Measurements from ENCODE around the gene PLEKHH2. TPM values are rescaled to one million over a fixed set of nuclear protein-coding genes. Genes with fewer than 3 reads are reported as not detected.
"Not testable (repeated sequence)": the region's sequence is repeated elsewhere in the genome, so short reads cannot be mapped to it uniquely, and the experiment has no call there.

Gene PLEKHH2
- total RNA-seq, 1 experiment from 2014 or later: 21.2 TPM

DNA sequence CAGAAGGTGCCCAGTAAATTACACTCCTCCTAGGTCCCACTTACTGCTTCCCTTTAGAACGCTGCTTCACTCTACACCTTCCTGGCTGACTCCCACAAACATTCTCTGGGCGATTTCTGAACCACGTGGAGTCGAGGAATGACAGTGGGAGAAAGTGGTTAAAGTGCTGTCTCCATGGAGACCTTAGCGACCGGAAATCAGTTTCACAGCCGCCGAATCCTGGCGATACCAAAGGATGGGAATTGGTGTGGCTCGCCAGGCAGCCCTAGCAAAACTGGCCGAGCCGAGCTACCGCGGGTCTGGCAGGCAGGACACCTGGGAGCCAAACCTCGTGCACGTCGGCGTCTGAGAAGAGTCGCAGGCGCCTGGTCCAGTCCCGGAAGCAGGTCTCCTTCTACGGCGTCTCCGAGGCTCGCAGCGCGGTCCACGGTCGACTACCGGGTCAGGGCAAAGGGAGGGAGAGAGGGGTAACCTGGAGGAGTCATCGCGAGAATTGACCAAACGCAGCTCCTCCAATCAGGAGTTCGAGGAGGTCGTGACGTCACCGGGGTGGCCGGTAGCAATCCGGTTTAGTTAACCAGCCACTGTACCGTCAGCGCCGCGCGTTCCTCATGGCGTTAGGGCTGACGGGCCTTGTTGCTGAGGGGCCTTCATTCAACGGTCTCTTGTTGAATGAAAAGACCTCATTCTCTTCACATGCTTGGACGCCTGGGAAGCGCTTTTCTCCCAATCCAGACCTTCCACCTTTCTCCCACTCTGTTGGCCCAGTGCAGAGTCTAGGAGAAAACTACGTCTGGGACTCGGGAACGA, 41.3 kb upstream of the PLEKHH2 start, which contains the start of gene THADA:
Gene THADA, minus strand, starts transcription at position 436 of the 810 bp plus-strand sequence. CDS start 3,646 bp downstream, outside the sequence.
- peak within 1 kb of the TSS; percentile 98 for H3K27ac Mint-ChIP-seq (ENCODE audit: unreplicated experiment)
- H3K4me1 Mint-ChIP-seq (ENCODE audit: low read depth, unreplicated experiment): peaks cover 23% of the 10 kb centered on the region
- no TSS peak for BruUV-seq (replicated peaks)
- CTCF ChIA-PET: interaction anchor here (0.9 to 1.8 kb wide), 3 partner anchors 9 to 178 kb away, joined by 3 to 9 read pairs (median 6); partner anchors contain the start of gene DYNC2LI1
- H3K9me3 Mint-ChIP-seq (ENCODE audit: low read depth, unreplicated experiment): no peaks in the 10 kb centered on the region
- peak; percentile 98 for DNase-seq
- intact Hi-C loops (cut with micrococcal nuclease; ENCODE audit: unreplicated experiment): no loop called here
- no peak for TF ChIP-seq CTCF (IDR thresholded peaks at IDR 0.05; ENCODE audit: unreplicated experiment)
- peaks cover 22% of the 10 kb centered on the region for H3K36me3 Mint-ChIP-seq (ENCODE audit: insufficient read depth, unreplicated experiment)
- H3K27me3 Mint-ChIP-seq (ENCODE audit: unreplicated experiment): no peaks in the 10 kb centered on the region
- peak within 1 kb of the TSS; percentile 87 for H3K4me3 Mint-ChIP-seq (ENCODE audit: low read depth, unreplicated experiment)

- H3K4me1 Mint-ChIP-seq (ENCODE audit: low read depth, unreplicated experiment); CTCF ChIA-PET; H3K4me3 Mint-ChIP-seq (ENCODE audit: low read depth, unreplicated experiment); H3K27me3 Mint-ChIP-seq (ENCODE audit: unreplicated experiment); H3K36me3 Mint-ChIP-seq (ENCODE audit: insufficient read depth, unreplicated experiment); H3K9me3 Mint-ChIP-seq (ENCODE audit: low read depth, unreplicated experiment); BruUV-seq (replicated peaks); DNase-seq; H3K27ac Mint-ChIP-seq (ENCODE audit: unreplicated experiment): not testable (repeated sequence)
- intact Hi-C loops (cut with micrococcal nuclease; ENCODE audit: unreplicated experiment): loop anchor here (10.0 kb wide), 1 partner anchor 284 kb away; no protein-coding TSS in a partner anchor
Measured at GRCh38 chr2:43600596-43600995, 36.5 kb upstream of the PLEKHH2 start.

DNA sequence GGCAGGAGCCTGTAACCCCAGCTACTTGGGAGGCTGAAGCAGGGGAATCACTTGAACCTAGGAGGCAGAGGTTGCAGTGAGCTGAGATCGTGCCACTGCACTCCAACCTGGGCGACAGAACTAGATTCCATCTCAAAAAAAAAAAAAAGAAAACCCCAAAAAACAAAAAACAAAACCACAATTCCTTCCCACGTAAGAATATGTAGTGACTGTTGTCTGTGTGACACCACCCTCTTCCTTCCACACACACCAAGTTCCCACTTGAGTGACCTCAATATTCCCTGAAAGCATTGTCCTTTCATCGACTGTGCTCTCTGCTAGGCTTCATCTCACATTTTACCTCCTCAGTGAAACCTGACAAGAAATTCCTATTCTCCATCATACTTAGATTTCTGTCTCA, 32.4 kb upstream of the PLEKHH2 start:
- CTCF ChIA-PET: interaction anchor here (0.5 to 1.1 kb wide), 6 partner anchors 8 to 808 kb away, joined by 3 to 9 read pairs (median 4); partner anchors contain the start of genes PLEKHH2 and THADA
- no peak overlapping the region for H3K27ac Mint-ChIP-seq (ENCODE audit: unreplicated experiment)
- H3K4me3 Mint-ChIP-seq (ENCODE audit: low read depth, unreplicated experiment): no peak overlapping the region
- no peak for TF ChIP-seq CTCF (IDR thresholded peaks at IDR 0.05; ENCODE audit: unreplicated experiment)
- no peak for DNase-seq
- H3K9me3 Mint-ChIP-seq (ENCODE audit: low read depth, unreplicated experiment): no peaks in the 10 kb centered on the region
- H3K36me3 Mint-ChIP-seq (ENCODE audit: insufficient read depth, unreplicated experiment): no peaks in the 10 kb centered on the region
- intact Hi-C loops (cut with micrococcal nuclease; ENCODE audit: unreplicated experiment): loop anchor here (10.0 kb wide), 1 partner anchor 280 kb away; no protein-coding TSS in a partner anchor
- H3K4me1 Mint-ChIP-seq (ENCODE audit: low read depth, unreplicated experiment): no peaks in the 10 kb centered on the region
- BruUV-seq (replicated peaks): no TSS peak
- no peaks in the 10 kb centered on the region for H3K27me3 Mint-ChIP-seq (ENCODE audit: unreplicated experiment)

GRCh38 chr2:43605079-43605655, 31.9 kb upstream of the PLEKHH2 start:
- no peaks in the 10 kb centered on the region for H3K4me1 Mint-ChIP-seq (ENCODE audit: low read depth, unreplicated experiment)
- no peaks in the 10 kb centered on the region for H3K36me3 Mint-ChIP-seq (ENCODE audit: insufficient read depth, unreplicated experiment)
- peak; percentile 47 for DNase-seq
- peak; percentile 34 for TF ChIP-seq CTCF (IDR thresholded peaks at IDR 0.05; ENCODE audit: unreplicated experiment)
- no peaks in the 10 kb centered on the region for H3K27me3 Mint-ChIP-seq (ENCODE audit: unreplicated experiment)
- no TSS peak for BruUV-seq (replicated peaks)
- CTCF ChIA-PET: interaction anchor here (0.5 to 1.2 kb wide), 8 partner anchors 9 to 766 kb away, joined by 3 to 9 read pairs (median 4); partner anchors contain the start of genes PLEKHH2 and THADA
- intact Hi-C loops (cut with micrococcal nuclease; ENCODE audit: unreplicated experiment): loop anchor here (10.0 kb wide), 1 partner anchor 280 kb away; no protein-coding TSS in a partner anchor
- no peaks in the 10 kb centered on the region for H3K9me3 Mint-ChIP-seq (ENCODE audit: low read depth, unreplicated experiment)
- H3K27ac Mint-ChIP-seq (ENCODE audit: unreplicated experiment): no peak overlapping the region
- no peak overlapping the region for H3K4me3 Mint-ChIP-seq (ENCODE audit: low read depth, unreplicated experiment)
